HG03139 (cell line): ENCODE measurements around the gene RTL1.

Experiments
- ATAC-seq: cut with Tn5 transposase; IDR thresholded peaks from one replicate; pipeline ENCODE4 v1.9.1; 2021; ENCODE audit not compliant: unreplicated experiment

Gene RTL1

GRCh38 chr14:100854435-100854834 lies 49.1 kb downstream of the RTL1 start:
- ATAC-seq = no peak

DNA sequence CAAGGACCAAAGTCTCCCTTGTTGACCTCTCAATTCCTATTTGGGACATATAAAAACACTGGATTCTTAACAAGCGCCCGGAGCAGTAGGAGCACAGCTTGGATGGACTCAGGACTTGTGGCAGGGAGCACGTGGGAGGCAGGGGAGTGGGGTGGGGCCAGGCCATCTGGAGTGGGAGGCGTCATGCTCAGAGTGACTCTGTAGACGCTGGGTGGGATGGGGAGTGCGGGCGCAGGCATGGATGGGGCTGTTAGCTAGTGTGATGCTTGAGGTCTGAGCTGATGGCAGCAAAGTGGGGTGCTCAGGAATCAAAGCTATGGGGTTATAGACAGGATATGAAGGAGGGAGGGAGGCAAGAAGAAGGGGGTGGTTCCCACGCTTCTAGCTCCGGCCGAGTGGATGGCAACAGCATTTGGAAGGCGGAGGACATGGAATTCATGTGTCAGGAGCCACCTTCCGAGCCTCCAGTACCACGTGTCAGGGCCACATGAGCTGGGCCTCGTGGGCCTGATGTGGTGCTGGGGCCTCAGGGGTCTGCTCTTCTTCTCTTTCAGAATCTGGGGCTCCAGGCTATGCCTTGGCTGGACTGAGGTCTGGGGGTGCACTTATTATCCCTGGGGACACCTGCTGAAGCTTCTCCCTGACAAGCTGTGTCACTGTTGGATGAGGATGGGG lies 51.4 kb downstream of the RTL1 start:
- no peak for ATAC-seq

GRCh38 chr14:100851586-100851916 lies 52.0 kb downstream of the RTL1 start:
- no peak for ATAC-seq

DNA sequence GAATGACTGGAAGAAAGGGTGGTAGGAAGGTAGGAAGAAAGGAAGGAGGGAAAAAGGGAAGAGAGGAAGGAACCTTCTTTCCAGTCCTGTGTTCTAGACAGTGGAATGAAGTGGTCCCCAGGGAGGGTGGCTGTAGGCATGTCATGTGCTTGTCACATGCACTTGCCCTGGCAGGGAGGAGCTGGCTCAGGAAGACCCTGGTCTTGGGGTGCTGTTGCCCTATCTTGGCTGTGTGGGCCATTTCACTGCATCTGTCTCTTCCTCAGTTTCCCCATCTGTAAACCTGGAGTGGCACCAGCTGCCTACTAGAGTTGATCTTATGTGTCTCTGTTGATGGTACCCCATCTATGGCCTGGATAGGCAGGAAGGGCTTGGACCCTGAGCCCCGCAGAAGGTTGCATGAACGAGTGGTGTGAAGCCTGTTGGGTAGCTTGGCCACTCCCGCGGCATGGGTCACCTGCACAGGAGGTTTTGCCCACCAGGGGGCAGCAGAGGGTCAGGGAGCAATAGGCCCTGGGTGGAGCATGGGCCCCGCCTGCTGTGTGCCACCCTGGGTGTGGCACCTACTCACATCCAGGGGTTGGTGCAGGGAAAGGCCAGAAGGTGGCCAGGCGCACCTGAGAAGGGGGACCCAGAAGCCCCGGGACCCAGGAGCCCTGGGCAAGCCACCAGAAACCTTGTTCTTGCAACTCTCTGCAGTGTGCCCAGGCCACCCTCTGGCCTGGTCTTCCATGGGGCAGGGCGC lies 52.5 kb downstream of the RTL1 start:
- ATAC-seq = peak; percentile 52

GRCh38 chr14:100849115-100849781 lies 54.3 kb downstream of the RTL1 start:
- ATAC-seq = no peak

- ATAC-seq = no peak
These were observed 57.1 kb downstream of the RTL1 start for GRCh38 chr14:100846309-100846859.

DNA sequence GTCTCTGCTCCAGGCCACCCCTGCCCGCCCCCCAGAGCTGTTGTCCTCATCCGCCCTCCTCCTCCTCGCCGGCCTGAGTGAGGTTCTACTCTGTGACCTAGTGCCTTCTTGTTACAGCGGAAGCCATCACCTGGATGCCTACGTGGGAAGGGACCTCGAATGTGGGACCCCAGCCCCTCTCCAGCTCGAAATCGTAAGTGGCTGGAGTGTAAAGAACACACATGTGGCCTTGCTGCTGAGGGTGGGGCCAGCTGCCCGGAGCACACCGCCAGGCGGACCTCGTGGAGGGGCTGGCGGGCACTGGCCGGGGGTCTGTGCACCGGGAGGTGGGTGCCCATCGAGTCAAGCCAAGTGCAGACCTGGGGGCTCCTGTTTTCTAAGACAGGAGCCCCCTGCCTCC lies 58.2 kb downstream of the RTL1 start:
- ATAC-seq = no peak

DNA sequence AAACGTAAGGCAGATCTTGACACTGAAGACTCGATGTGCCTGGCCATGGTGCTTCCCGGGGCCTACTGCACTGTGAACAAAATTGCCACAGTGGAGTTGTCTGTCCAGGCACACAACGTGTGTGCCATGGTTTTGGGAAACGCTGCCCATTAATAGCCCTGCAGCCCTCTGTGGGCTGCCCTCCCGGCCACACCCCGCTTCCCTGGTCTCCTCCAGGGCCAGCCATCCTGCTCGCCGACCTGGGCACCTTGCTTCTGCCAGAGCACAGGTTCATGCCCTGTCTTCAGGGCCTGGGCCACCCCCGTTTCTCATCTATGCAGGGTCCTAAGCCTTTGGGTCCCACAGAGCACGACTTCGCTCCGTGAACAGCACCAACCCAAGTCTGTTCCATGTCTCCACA lies 58.7 kb downstream of the RTL1 start:
- ATAC-seq = no peak

DNA sequence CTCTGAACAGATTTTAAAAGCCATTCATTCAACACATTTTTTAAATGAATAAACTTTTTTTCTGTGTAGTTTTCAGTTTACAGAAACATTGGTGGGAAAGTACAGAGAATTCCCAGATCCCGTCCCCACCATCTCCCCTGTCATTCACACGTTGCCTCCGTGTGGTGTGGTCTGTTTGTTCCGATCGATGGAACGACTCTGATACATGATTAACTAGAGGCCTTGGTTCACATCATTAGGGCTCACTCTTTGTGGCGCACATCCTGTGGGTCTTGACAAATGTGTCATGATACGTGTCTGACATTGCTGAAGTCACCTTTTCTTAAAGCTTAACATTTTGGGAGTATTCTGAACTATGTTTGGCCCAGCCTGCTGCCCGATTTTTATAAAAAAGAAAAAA lies 59.1 kb downstream of the RTL1 start:
- no peak for ATAC-seq

DNA sequence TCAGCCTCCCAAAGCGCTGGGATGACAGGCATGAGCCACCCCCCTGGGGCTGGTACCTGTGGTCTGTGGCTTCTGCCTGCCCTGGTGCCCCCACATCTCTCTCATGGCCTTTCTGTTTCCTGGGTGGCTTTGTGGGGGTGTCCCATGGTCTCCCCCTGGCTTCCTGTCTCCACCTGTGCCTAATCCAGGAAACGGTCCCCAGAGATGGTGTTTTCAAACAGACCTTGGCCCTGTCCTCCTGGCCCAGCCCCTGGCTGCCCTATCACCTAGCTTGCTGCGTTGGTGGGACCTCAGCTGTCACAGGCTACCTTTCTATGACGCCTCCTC lies 59.5 kb downstream of the RTL1 start:
- ATAC-seq = no peak

DNA sequence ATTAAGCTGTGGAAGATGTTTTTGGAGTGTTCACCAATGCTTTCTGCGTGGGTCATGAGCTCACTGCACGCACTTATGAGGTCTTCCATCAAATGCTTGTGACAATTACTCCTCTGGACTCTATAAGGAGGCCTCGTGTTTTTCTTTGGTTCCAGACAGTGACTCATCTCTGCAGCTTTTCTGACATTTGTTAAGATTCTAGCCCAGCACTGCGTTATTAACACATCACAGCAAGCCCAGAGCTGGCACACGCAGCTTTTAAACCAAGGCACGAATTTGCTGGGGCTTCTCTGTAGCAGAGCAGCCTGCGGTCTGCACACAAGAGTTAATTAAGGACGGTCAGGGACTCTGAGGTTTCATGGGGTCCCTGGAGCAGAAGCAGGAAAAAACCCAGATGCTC lies 60.7 kb downstream of the RTL1 start:
- no peak for ATAC-seq

DNA sequence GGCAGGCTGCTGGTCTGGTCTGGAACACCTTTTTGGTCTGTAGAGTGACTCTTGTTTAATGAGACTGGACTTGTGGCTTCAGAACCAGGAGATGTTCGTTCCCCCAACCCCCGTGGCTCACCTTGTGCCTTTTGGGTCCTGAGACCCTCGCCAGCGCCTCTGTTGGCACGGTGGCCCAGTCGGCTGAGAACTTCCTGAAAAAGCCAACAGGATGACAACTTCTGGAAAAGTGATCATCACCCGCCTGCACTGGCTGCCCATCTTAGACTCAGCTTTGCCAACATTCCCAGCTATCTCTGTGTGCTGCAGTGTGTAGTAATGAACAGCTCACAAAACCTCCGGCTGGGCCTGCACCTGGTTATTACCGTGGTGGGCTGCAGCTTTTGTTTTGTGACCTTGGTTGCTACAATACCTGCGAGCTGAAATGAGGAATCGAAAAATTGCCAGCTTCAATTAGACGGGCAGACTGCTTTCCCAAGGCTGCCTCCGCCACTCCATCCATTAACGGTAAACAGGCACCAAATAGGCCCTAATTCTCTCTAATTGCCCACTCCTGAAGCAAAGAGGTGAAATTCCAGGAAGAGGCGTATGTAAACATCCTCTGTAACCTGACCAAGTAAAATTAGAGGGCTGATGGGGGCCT lies 61.6 kb downstream of the RTL1 start:
- no peak for ATAC-seq

- no peak for ATAC-seq
These were observed 62.3 kb downstream of the RTL1 start for GRCh38 chr14:100841066-100841760.

- ATAC-seq = no peak
These were observed 63.0 kb downstream of the RTL1 start for GRCh38 chr14:100840286-100841065.

GRCh38 chr14:100839681-100840111 lies 63.8 kb downstream of the RTL1 start:
- ATAC-seq = no peak

DNA sequence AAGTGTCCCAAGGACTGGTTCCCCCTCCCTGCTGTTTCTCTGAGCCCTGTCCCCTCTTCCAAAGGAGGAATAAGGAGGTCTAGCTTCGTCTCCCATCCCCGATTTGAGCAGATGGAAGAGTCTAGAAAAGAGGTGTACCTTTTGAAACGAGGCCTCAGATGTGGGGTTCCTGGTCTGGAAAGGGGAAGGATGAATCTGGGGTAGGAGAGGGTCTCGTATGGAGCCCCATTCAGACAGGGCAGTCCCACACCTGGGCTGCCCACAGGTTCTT lies 64.3 kb downstream of the RTL1 start:
- no peak for ATAC-seq

DNA sequence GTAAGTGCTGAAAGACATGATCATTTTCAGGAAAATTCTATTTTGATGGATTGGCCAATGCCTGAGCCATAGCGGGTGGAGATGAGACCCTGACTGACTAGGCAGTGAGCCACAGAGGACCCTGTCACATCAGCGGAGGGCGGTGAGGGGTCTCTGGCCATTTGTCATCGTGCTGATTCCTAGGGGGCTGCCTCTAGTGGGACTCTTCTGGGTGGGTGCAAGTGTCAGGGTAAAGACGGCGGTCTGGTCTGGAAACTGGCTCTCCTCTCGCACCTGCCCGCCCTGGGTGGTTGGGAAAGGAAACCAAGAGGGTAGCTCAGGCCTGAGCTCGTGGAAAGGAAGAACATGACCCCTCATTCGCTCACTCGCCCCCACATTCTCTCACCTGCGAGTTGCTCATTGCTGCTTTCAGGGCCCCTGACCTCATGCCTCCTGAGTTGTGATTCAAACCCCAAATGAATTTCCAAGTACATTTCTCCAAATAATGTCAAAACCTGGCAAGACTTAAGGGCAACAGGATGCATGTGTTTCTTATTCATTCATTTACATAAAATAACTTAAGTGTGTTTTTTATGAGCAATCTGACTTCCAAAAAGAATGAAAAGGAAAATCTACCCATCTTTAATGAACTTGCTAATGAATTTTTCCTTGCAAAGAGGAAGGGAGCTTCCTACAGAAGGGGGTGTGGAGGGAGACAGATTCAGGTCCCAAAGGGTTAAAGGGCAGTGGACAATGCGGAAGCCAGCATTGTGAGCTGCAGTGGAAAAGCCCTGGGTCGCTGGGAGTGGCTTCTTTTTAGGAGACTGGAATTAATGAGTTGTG lies 64.8 kb downstream of the RTL1 start:
- ATAC-seq = no peak

DNA sequence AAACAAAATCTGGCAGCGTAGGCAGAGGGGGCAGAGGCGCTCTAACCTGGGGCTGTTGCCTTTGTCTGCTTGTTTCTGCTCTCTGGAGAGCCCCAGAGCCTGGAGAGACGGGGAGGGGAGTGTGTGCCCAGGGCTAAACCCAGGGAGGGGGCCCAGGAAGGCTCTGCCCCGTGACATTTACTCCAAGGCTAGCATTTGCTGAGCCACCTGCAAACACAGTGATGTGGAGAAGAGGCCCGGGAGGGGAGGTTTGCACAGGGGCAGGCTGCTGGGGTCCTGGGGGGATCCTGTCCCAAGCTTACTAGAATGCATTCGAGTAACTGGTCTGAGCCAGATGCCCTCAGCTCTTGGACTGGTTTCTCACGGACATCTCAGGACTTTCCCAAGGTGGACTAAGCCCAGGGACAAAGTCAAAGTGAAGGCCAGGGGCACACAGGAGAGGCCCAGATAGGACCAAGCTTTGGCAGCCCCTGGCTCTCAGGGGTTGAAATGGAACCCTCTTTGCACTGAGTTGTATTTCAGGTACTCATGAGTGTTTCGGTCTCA lies 65.6 kb downstream of the RTL1 start:
- no peak for ATAC-seq
